Fibroblast of skin of abdomen (primary cell): Measurements from ENCODE around the gene PTPRD.

ENCODE experiments used
- DNase-seq: peaks from one replicate; pipeline ENCODE4 v3.0.0-alpha.2; 2013

Gene PTPRD

DNA sequence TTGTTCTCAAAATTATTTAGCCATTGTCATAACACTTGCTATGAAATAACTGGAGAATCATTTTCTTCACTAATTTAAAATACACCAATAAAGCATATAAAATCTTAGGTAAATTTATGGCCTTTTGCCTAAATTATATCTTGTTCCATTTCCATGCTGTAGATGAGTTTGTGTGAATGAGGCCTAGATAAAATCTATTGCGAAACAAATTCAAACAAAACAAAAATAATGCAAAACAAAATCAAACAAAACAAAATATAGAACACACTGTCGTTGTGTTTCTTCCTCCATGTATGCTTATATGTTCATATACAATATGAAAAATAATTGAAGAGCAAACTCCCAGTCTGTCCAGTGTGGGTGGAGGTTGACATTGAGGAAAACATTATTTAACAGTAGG, 1020.7 kb downstream of the PTPRD start:
- DNase-seq, result no peak

DNA sequence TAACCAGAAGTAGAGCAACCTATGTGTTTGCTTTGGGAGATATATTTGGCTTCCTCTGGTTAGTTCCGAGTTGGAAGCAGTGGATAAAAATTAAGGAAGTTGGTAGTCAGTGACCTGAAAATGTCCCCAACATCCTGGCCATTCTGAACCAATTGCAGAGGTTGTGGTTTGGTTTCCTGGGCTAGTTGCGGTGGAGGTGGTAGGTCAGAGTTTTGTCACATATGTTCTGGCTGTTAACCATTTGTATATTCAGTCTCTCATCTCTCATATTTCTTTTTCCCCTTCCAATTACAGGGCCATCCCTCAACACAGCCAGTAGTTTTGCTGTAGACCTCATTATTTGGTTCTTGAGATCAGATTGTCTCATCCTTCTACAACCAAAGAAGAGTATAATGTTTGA, 1026.9 kb downstream of the PTPRD start:
- DNase-seq, result no peak

DNA sequence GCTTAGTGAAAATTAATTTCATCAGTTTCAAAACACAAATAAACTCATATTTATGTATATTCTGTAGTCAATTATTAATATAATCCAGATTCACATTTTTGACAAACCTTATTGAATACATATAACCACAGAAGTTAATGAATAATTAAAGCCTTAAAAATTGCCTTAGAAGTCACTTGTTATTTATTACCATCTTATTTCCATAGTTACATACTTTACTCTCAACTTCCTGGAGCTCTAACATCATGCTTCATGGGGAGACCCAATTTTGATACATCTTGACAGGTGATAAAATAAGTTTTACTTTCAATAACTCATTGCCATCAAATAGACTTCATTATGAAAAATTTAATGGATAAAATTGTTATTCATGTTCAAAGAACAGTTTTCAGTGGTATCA, 1038.7 kb downstream of the PTPRD start:
- DNase-seq, result no peak

DNA sequence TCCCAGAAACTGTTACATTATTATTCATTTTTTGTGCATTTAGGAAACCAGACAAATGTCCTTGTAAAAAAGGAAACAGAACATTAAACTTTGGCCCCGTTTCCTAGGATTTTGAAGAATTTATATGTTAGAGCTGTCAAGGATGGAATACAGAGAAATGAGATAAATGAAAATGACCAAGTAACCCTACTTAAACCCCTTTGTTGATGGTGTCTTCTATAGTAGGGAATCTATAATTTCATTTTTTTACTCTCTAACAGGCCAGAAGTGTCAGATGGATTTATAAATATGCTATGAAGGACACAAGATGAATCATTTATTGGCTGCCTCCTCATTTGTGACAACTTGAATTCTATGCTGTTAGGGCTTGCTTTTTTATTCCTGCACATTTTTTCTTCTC, 1047.1 kb downstream of the PTPRD start:
- no peak for DNase-seq

DNA sequence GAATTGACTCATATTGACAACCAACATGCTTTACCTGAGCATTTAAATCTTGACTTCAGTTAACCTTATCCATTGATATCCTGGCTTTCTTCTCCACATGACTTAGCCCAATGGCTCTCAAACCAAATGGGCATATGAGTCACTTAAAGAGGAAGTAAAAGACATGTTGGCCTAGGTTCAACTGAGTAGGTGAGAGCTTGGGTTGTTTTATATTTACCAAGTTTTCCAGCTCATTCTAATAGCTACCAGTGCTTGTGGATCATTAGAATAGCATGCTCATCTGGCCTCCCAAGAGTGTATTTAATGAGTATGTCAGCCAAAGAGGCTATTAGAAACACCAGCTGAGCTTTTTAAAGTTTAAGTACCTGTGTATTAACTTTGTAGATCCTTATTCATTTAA, 1049.0 kb downstream of the PTPRD start:
- DNase-seq, result no peak

DNA sequence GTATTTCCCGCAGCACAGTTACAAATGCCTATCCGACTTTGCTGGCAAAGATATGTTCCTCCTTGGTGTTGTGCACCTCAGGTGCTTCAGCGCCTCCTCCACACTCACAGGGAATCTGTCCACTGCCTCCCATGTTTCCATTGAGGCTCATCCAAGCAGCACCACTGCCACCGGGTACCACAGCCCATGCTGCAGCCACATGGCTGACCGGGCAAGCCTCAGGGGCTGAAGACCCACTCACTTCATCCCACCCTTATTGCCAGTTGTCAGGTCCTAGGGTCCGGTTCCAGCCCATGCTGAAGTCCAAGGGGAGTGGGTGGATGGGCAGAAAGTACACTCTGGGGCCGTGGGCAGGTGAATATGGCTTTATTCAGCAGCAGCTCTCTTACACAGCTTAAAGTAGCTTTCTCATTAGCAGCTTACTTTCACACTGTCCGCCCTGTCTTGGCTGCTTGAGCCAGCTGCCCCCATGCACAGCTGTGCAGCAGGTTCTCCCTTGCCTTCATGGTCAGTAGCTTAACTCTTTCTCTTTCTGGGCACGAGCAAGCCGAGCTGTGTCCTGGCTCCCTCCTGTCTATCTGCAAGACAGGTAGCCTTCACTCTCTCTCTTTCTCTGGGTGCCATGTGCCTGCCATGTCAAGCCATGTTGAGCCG, 1052.3 kb downstream of the PTPRD start:
- DNase-seq, result no peak

DNA sequence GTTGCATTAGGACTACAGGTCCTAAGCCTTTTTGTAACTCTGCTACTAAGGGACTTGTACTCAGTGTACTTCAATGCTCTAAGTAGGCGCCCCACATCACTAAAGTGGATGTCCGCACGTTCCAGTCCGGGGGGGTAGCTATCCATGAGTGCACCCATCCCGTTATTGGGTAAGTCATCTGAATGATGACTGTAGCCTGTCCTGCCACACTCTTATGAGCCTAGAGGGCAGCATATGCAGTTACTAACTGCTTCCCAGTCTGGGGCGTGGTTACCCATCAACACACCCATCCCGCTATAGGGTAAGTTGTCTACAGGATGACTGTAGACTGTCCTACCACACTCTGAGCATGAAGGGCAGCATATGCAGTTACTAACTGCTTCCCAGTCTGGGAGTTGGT, 1053.9 kb downstream of the PTPRD start:
- DNase-seq, result no peak

DNA sequence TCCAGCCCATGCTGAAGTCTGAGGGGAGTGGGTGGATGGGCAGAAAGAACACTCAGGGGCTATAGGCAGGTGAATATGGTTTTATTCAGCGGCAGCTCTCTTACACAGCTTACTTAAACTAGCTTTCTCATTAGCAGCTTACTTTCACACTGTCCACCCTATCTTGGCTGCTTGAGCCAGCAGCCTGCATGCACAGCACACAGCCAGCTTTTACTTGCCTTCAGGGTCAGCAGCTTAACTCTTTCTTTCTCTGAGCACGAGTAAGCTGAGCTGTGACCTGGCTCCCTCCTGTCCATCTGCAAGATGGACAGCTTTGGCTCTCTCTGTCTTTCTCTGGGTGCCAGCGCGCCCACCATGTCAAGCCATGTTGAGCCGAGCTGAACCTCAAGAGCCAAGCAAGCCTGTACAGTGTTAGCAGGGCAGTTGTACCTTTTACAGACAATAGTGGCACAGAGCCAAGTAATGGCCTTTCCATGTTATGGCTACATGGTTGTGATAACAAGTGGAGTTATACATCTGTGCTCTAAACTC, 1054.9 kb downstream of the PTPRD start:
- no peak for DNase-seq

DNA sequence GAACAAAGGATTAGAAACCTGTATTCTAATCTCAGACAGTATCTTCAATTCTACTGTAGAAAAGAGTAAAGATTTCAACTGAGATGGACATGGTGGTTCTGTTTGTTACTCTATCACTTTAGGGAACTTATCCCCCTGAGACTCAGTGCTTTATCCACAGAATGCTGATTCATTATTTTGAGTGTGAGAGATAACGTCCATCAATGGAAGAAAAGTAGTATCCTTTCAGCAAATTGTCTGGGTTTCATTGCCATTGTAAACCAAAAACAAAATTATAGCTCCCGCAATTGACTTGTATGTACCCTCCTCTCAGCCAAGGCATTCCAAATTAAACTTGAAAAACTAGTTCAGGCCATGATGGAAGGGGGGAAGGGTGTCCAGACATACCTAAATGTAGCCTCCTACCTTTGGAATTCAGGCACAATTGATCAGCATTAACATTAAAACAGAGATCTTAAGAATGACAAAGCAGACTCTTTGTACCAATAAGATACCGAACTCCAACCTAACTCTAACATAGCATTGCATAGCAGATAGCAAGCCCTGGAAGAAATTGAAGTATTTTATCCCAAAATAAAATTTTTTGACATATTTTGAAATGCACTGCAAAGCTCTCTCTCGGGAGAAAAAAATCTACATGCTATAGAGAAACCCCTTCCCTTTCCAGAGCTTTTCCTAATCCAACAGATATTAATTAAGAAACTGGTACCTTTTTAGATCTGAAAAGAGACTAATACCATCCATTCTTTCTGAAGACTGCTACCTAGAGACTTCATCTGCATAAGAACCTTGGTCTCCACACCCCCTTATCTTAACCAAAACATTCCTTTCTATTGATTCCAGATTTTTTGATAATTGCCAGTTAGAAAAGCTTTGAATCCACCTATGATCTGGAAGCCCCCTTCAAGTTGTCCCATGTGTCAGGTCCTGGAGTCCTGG, 1055.7 kb downstream of the PTPRD start:
- no peak for DNase-seq

DNA sequence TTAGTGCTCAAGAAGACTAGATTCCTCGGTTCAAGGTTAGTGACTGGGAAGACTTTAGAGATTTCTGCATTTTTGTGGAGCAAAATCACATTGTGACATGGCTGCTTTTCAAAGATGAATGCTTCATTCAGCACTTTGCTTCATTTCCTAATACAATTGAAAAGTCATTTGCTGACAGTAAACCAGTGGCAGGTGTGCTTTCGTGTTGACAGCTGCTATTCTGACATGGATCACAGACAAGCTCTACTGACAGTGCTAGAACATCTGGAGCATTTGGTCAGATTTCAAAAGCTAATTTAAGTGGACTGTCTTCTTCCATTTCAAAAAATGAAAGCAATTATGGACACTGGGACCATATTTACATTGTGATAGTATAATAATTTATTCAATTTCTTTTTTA, 1060.1 kb downstream of the PTPRD start:
- no peak for DNase-seq

DNA sequence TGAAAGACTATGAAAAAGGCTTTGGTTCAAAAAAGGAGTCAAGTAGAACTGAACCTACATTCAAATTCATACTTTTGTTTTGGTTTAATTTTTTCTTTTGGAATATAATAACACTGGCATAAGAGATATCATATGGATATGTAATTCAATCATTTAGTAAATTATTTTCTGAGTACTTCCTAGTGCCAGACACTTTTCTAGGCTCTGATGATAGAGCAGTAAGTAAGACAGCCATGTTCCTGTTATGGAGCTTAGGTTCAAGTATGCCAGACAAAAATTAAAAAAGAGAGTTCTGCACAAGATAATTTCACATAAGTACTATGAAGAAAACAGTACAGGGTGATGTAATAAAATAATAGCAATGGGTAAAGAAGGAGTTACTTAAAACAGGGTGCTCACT, 1074.0 kb downstream of the PTPRD start:
- DNase-seq, result no peak

DNA sequence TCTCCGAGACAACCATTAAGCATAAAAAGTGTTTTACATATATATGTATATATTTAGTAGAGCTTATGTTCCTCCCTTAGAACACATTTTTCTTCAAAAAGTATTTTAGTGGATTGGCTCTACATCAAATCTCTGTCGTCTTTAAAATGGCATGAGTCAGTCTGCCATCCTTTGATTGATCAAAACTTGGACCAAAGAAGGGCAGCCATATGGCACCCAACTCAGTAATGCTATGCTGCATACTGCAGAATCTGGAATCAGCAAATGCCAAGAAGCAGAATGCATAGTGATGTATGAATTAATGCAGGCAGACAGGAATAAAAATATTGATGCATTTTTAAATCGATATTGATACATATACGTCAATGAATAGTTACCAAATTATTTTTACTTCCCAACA, 1074.4 kb downstream of the PTPRD start:
- no peak for DNase-seq

DNA sequence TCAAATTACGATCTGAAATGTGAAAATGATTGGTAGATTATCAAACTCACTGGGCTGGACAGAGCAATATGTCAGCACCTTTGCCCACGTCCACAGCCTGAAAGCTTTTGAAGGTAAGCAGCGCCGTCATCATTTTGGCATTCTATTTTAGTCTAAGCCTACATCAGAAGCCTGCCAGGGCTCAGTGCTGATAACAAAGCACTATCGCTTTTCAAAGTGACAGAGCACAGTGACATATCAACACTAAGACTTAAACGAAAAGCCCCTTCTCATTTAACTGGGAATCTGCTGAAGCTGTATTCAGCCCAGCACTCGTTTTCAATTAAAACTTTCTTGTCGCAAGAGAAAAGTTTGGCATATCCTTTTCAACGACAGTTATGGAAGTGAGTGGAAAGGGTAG, 1076.3 kb downstream of the PTPRD start:
- DNase-seq, result no peak

DNA sequence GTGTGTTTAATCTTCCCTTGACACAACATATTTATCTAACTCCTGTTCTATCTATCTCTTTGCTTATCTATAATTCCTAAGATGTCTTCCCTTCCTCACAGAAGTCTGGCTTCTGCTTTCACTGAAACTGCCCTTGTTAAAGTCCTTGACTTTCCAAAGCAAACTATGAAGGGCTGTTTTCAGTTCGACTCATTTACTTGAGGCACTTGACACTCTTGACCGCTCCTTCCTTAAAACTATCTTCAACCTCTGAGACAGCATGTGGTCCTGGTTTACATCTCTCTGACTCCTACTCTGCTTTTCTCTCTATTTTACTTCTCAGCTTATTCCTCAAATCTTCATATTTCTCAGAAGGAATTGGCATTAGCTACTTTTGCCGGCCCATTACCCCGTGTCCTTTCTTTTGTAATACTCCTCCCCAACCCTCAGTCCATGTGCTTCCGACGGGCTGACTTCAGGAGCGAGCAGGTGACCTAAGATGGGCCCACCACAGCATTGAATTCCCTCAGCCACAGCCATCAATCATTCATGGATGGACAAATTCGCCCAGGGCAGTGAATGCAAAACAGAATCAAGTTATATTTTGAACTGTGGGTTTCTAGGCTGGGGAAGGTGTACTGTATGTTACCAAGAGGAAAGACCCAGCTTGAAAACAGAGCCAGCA, 1089.2 kb downstream of the PTPRD start:
- DNase-seq, result no peak

DNA sequence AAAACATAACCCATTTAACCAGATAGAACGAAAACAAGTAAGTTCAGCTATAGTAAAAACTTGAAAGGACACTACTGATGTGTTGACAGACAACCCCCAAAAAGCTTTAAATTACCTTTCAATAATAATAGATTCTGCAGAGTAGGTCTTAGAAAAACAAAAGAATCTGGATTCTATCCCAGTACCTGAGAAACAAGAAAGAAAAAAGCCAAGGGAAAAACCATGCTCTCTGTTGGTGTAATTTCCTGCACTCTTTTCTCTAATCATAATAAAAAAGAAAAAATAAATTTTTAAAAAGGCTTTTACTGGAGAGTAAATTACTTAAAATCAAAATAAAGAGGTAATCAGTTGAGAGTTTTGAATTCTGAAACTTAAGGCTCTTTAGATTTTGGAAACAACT, 1090.4 kb downstream of the PTPRD start:
- no peak for DNase-seq

DNA sequence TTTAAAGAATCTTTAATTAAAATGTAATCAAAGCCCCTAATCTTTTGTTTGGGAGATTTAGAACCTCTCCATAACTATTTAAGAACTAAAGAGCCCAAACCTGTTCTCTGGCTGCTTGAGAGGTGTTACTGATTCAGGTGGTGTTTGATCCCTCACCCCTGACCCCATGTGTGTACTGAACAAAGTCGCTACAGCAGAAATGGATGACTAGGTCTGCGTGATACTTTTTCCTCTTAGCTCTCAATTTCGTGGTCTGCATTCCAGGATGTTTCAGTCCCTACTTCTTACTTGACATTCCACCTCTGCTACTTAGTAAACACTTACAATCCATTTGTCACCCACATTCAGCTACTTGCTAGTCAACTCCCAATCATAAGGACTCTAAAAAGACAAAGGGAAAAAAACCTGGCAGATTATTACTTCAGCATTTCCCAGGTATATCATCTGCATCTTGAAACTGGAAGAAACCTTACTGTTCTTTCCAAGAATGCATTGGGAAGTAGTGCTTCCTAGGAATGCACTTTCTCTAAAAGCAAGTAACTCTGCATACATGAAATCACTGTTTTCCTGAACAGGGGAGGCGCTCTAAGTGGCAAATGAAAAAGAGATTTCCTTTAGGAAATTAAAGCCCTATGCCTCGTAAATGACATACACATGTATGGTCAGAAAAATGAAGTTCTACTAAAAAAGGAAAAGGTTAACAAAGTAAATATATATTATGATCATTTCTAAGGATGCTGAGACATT, 1091.6 kb downstream of the PTPRD start:
- no peak for DNase-seq

DNA sequence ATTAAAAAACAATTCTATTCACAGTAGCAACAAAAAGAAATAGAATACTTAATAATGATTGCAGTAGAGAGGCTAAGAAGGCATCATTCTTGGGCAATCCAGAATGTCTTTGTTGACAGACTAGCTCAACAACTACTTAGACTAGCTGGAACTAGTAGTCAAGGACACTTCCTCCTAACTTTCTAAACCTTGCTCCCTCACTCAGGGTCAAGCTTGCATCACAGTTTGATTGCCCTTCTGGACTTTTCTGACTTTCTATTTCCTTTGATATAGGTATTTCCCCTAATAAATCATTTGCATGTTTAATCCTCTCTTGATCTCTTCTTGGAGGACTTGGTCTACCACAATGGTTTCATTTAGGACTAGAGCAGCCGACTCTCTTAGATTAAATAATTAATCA, 1107.9 kb downstream of the PTPRD start:
- no peak for DNase-seq

DNA sequence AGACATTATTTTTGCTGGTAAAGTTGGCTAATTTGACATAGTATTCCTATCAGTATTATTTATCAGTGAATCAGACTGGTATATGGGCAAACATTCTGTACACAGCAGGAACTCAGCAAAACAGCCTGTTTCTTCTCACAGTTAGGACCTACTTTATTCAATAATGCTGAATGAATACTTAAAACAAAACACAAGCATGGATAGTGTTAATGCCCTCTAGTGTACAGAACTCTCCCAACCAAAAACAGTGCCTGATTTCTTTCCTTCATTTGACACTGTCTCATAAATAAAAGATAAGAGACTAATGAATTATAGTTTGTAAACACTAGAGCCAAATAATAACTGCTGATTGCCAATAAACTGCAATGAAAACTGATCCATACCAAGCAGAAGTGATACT, 1113.3 kb downstream of the PTPRD start:
- no peak for DNase-seq

DNA sequence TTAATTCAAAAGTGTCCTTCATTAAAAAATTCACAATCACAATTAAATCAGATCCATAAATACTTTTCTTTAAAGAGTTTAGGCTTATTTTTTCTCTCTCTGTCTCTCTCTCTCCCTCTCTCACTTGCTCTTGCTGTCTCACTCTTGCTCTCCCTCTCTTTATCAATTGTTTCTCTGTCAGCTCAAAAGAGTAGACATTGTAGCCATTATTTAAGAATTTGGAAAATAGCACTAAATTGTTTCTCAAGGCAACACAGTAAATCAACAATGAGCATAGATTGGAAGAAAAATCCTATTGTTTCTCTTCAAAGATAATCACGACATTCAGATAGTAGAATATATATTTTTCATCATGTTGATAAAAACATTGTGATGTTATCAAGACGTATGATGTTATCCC, 1114.0 kb downstream of the PTPRD start:
- DNase-seq, result no peak

DNA sequence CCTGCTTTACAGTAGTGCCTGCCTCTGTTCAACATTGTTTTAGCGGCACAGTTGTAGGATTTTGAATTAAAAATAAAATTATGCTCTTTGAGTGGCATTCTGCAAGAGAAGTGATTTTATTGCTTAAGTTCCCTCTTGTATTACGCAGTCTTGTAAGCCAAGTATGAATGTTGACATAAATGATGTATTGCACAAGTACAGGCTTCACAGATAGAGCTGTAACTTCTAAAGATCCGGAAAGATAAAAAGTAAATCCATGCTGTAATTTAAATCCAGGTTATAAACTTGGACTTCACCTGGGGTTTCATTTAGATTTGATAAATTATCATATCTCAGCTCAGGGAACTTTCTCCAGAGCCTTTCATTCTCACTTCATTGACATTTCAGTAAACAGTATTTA, 1114.7 kb downstream of the PTPRD start:
- no peak for DNase-seq

DNA sequence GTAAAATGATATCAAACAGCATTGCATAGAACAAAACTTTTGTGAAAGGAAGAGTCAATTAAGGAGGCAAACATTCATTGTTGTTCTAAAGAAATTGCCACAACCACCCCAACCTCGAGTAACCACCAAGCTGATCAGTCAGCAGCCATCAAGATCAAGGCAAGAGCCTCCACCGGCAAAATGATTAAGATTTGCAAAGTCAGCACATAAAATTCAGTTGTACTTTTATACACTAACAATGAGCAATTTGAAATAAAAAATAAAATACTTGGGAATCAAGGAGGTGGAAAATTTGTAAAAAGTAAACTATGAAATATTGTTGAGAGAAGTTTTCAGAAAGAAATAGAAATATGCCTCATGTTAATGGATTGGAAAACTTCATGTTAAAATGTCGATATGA, 1118.5 kb downstream of the PTPRD start:
- DNase-seq, result no peak

DNA sequence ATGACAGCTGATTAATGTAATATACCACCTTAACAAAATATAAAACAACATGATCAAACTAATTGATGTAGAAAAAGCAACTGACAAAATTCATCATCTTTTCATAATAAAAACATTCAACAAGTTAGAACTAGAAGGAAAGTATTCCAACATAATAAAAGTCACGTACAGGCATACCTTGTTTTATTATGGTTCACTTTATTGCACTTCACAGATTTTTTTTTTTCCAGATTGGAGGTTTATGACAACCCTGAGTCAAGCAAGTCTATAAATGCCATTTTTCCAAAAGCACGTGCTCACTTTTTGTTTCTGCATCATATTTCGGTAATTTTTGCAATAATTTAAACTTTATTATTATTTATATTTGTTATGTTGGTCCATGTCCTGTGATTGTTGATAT, 1120.3 kb downstream of the PTPRD start:
- no peak for DNase-seq

DNA sequence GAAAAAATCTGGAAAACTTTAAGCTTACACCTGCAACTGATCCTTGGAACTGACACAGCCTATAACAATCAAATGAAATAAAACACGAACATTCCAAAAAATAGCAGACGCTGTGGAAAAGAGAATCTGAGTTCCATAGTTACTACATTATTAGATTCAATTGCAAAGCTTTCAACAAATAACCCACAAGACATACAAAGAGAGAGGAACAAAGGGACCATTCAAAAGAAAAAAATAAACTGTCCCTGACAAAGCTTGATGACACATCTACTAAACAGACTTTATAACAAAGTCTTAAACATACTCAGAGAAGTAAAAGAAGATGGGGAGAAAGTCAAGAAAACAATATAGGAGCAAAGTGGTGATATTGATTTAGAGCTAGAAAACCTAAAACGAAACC, 1123.6 kb downstream of the PTPRD start:
- no peak for DNase-seq
